ENCODE results near the gene NOC4L. TPM values are rescaled to one million over a fixed set of nuclear protein-coding genes. Genes with fewer than 3 reads are reported as not detected.
A peak's percentile ranks its signal among the peaks of the same experiment; 100 is the strongest.
"Not testable (repeated sequence)": the region's sequence is repeated elsewhere in the genome, so short reads cannot be mapped to it uniquely, and the experiment has no call there.

The NOC4L gene
- total RNA-seq, 1 donor from 2014 or later, result 16.5 TPM

- Histone ChIP-seq H2AFZ (ENCODE audit: low read depth, low read length) (no peak overlapping the region), H4K20me1 (ENCODE audit: insufficient read depth, low read length) (no peaks in the 10 kb centered on the region), H3K9me3 (ENCODE audit: insufficient read depth, low read depth, low read length) (peaks cover 16% of the 10 kb centered on the region), H3K4me1 (ENCODE audit: insufficient read depth, low read length) (peaks cover 6% of the 10 kb centered on the region), H3K27ac (ENCODE audit: low read depth, low read length) (no peak overlapping the region), H3K27me3 (ENCODE audit: insufficient read depth, low read length) (peaks cover 2% of the 10 kb centered on the region), H3K9ac (ENCODE audit: low read length) (no peak overlapping the region), H3K79me2 (ENCODE audit: insufficient read depth, low read length) (no peaks in the 10 kb centered on the region), H3K4me3 (ENCODE audit: insufficient read depth, low read depth, low read length) (no peak overlapping the region), H3K36me3 (ENCODE audit: insufficient read depth, low read length) (no peaks in the 10 kb centered on the region), H3K4me2 (ENCODE audit: low read length) (no peak overlapping the region)
- Mint-ChIP-seq H3K27me3 (ENCODE audit: low read depth, unreplicated experiment) (peaks cover 49% of the 10 kb centered on the region), H3K27ac (ENCODE audit: unreplicated experiment) (no peak overlapping the region), H3K9me3 (ENCODE audit: unreplicated experiment) (peaks cover 12% of the 10 kb centered on the region), H3K4me1 (ENCODE audit: low read depth, unreplicated experiment) (no peaks in the 10 kb centered on the region), H3K36me3 (ENCODE audit: low read depth, unreplicated experiment) (peaks cover 4% of the 10 kb centered on the region), H3K4me3 (ENCODE audit: unreplicated experiment) (no peak overlapping the region)
- TF ChIP-seq, protein P1, sequence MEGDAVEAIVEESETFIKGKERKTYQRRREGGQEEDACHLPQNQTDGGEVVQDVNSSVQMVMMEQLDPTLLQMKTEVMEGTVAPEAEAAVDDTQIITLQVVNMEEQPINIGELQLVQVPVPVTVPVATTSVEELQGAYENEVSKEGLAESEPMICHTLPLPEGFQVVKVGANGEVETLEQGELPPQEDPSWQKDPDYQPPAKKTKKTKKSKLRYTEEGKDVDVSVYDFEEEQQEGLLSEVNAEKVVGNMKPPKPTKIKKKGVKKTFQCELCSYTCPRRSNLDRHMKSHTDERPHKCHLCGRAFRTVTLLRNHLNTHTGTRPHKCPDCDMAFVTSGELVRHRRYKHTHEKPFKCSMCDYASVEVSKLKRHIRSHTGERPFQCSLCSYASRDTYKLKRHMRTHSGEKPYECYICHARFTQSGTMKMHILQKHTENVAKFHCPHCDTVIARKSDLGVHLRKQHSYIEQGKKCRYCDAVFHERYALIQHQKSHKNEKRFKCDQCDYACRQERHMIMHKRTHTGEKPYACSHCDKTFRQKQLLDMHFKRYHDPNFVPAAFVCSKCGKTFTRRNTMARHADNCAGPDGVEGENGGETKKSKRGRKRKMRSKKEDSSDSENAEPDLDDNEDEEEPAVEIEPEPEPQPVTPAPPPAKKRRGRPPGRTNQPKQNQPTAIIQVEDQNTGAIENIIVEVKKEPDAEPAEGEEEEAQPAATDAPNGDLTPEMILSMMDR (IDR thresholded peaks at IDR 0.05; ENCODE audit: insufficient read depth, low read depth, low read length), result peak; percentile 24
- no peak for TF ChIP-seq EZH2 (IDR thresholded peaks at IDR 0.05; ENCODE audit: insufficient read depth, low read length)
- DNase-seq (ENCODE audit: low read depth) (no peak), FAIRE-seq (no peak)
Observed at GRCh38 chr12:132194056-132194455, 49.8 kb downstream of the NOC4L start.

DNA sequence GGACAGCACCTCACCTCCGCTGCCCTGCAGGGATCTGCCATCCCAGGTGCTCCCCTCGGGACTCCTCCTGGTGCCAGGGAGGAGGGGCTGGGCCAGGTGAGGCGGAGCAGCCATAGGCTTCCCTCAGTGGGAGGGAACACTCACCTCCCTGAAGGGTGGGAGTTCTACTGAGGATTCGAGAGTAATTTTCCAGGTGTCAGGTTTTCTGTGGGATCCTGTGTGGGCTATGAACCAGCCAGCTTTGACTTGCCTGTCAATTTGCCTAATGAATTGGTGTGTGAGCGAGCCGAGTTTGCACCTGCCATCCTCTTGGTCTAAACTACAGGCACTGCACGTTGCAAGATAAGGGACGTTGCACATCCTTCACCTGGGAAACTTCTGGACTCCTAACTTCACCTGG is 50.3 kb downstream of the NOC4L start:
- Histone ChIP-seq H3K4me3 (ENCODE audit: insufficient read depth, low read depth, low read length) (no peak overlapping the region), H3K27me3 (ENCODE audit: insufficient read depth, low read length) (peaks cover 2% of the 10 kb centered on the region), H3K79me2 (ENCODE audit: insufficient read depth, low read length) (no peaks in the 10 kb centered on the region), H4K20me1 (ENCODE audit: insufficient read depth, low read length) (no peaks in the 10 kb centered on the region), H3K4me2 (ENCODE audit: low read length) (no peak overlapping the region), H3K27ac (ENCODE audit: low read depth, low read length) (no peak overlapping the region), H3K36me3 (ENCODE audit: insufficient read depth, low read length) (no peaks in the 10 kb centered on the region), H2AFZ (ENCODE audit: low read depth, low read length) (no peak overlapping the region), H3K4me1 (ENCODE audit: insufficient read depth, low read length) (peaks cover 3% of the 10 kb centered on the region), H3K9ac (ENCODE audit: low read length) (no peak overlapping the region), H3K9me3 (ENCODE audit: insufficient read depth, low read depth, low read length) (peaks cover 16% of the 10 kb centered on the region)
- Mint-ChIP-seq H3K9me3 (ENCODE audit: unreplicated experiment) (peaks cover 12% of the 10 kb centered on the region), H3K27me3 (ENCODE audit: low read depth, unreplicated experiment) (peaks cover 49% of the 10 kb centered on the region), H3K4me1 (ENCODE audit: low read depth, unreplicated experiment) (no peaks in the 10 kb centered on the region), H3K27ac (ENCODE audit: unreplicated experiment) (no peak overlapping the region), H3K4me3 (ENCODE audit: unreplicated experiment) (no peak overlapping the region), H3K36me3 (ENCODE audit: low read depth, unreplicated experiment) (peaks cover 4% of the 10 kb centered on the region)
- FAIRE-seq (no peak), DNase-seq (ENCODE audit: low read depth) (no peak)
- no peak for TF ChIP-seq EZH2 (IDR thresholded peaks at IDR 0.05; ENCODE audit: insufficient read depth, low read length)
- TF ChIP-seq, protein P1 (IDR thresholded peaks at IDR 0.05; ENCODE audit: insufficient read depth, low read depth, low read length), result no peak

- not testable (repeated sequence) for H3K79me2 ChIP-seq (ENCODE audit: insufficient read depth, low read length); H4K20me1 ChIP-seq (ENCODE audit: insufficient read depth, low read length); H3K36me3 Mint-ChIP-seq (ENCODE audit: low read depth, unreplicated experiment); H3K4me2 ChIP-seq (ENCODE audit: low read length); H3K27ac ChIP-seq (ENCODE audit: low read depth, low read length); FAIRE-seq; DNase-seq (ENCODE audit: low read depth); H3K4me1 Mint-ChIP-seq (ENCODE audit: low read depth, unreplicated experiment); H3K27ac Mint-ChIP-seq (ENCODE audit: unreplicated experiment); H3K36me3 ChIP-seq (ENCODE audit: insufficient read depth, low read length); H3K4me1 ChIP-seq (ENCODE audit: insufficient read depth, low read length); H3K4me3 Mint-ChIP-seq (ENCODE audit: unreplicated experiment); H3K4me3 ChIP-seq (ENCODE audit: insufficient read depth, low read depth, low read length); H2AFZ ChIP-seq (ENCODE audit: low read depth, low read length); H3K27me3 ChIP-seq (ENCODE audit: insufficient read depth, low read length); H3K9ac ChIP-seq (ENCODE audit: low read length)
- Mint-ChIP-seq H3K27me3 (ENCODE audit: low read depth, unreplicated experiment) (peaks cover 55% of the 10 kb centered on the region), H3K9me3 (ENCODE audit: unreplicated experiment) (peaks cover 12% of the 10 kb centered on the region)
- peaks cover 16% of the 10 kb centered on the region for H3K9me3 ChIP-seq (ENCODE audit: insufficient read depth, low read depth, low read length)
Observed at GRCh38 chr12:132195242-132195641, 51.0 kb downstream of the NOC4L start.
